Suprapubic skin (tissue), 4 donors: Measurements from ENCODE around the gene CCL28. TPM values are rescaled to one million over a fixed set of nuclear protein-coding genes. Genes with fewer than 3 reads are reported as not detected.

Source experiments
- DNase-seq, 2 donors: peaks; one replicate each; pipeline ENCODE4 v3.0.0-alpha.2; 2019; ENCODE audit warnings: low spot score in 2 of 2
- H3K27ac ChIP-seq: fragments of 200-600 bp; sonication (generic); one replicate; pipeline ENCODE4 v1.5.1; 2019
- H3K27me3 ChIP-seq: fragments of 200-600 bp; sonication (generic); one replicate; pipeline ENCODE4 v1.5.1; 2019
- H3K36me3 ChIP-seq: fragments of 200-600 bp; sonication (generic); one replicate; pipeline ENCODE4 v1.5.1; 2019
- H3K4me1 ChIP-seq: fragments of 200-600 bp; sonication (generic); one replicate; pipeline ENCODE4 v1.5.1; 2019
- H3K4me3 ChIP-seq: fragments of 200-600 bp; sonication (generic); one replicate; pipeline ENCODE4 v1.5.1; 2019; ENCODE audit warnings: mild to moderate bottlenecking
- H3K9me3 ChIP-seq: fragments of 200-600 bp; sonication (generic); one replicate; pipeline ENCODE4 v1.5.1; 2019
- EP300 ChIP-seq: sonication (generic); formaldehyde crosslinking; IDR thresholded peaks from one replicate; pipeline ENCODE4 v1.6.1; 2017; ENCODE audit warnings: antibody characterized with exemption
- POLR2A ChIP-seq, 2 donors: fragments of 450-650 bp; IDR thresholded peaks; one replicate each; pipeline ENCODE4 v1.6.1; 2017; ENCODE audit warnings: antibody characterized with exemption in 2 of 2, mild to moderate bottlenecking in 2 of 2, moderate library complexity in 2 of 2
- POLR2AphosphoS5 ChIP-seq, 3 donors: sonication (generic); formaldehyde crosslinking; IDR thresholded peaks; one replicate each; pipeline ENCODE4 v1.6.1; 2017; ENCODE audit warnings: antibody characterized with exemption in 3 of 3
- WGBS: methylation state at CpG from one replicate; pipeline ENCODE4 v1.1.5; 2018; 5-methylcytosine and 5-hydroxymethylcytosine counted together
- total RNA-seq, 4 donors: library from RNA; depleted of rRNA; stranded (reverse); fragments of >200 nt; gene quantifications; one replicate each; pipeline ENCODE4 v1.1.0, GENCODE V29; 2016
- TF ChIP-seq, protein P1 (sequence below), 2 donors: fragments of 200-600 bp in 1 of 2; fragments of 450-650 bp in 1 of 2; sonication (generic) in 1 of 2; IDR thresholded peaks; one replicate each; pipeline ENCODE4 v1.5.1; 2016 to 2019; ENCODE audit warnings: antibody characterized with exemption in 2 of 2, mild to moderate bottlenecking in 1 of 2, moderate library complexity in 1 of 2

CCL28 gene
- total RNA-seq, 4 donors from 2014 or later = 10.7 to 24.8 (median 17.8) TPM

GRCh38 chr5:43348207-43348606 lies 64.0 kb downstream of the CCL28 start:
- Histone ChIP-seq H3K4me3 (no peak overlapping the region), H3K27me3 (no peaks in the 10 kb centered on the region), H3K9me3 (no peaks in the 10 kb centered on the region), H3K36me3 (no peaks in the 10 kb centered on the region), H3K4me1 (no peaks in the 10 kb centered on the region), H3K27ac (no peak overlapping the region)
- DNase-seq = no peak
- no peak for TF ChIP-seq POLR2AphosphoS5 (IDR thresholded peaks at IDR 0.05)
- TF ChIP-seq POLR2A (IDR thresholded peaks at IDR 0.05) = no peak
- TF ChIP-seq, protein P1, sequence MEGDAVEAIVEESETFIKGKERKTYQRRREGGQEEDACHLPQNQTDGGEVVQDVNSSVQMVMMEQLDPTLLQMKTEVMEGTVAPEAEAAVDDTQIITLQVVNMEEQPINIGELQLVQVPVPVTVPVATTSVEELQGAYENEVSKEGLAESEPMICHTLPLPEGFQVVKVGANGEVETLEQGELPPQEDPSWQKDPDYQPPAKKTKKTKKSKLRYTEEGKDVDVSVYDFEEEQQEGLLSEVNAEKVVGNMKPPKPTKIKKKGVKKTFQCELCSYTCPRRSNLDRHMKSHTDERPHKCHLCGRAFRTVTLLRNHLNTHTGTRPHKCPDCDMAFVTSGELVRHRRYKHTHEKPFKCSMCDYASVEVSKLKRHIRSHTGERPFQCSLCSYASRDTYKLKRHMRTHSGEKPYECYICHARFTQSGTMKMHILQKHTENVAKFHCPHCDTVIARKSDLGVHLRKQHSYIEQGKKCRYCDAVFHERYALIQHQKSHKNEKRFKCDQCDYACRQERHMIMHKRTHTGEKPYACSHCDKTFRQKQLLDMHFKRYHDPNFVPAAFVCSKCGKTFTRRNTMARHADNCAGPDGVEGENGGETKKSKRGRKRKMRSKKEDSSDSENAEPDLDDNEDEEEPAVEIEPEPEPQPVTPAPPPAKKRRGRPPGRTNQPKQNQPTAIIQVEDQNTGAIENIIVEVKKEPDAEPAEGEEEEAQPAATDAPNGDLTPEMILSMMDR (IDR thresholded peaks at IDR 0.05) = no peak
- TF ChIP-seq EP300 = no peak
- 72% methylated on average over 4 of the region's 4 CpGs for WGBS

DNA sequence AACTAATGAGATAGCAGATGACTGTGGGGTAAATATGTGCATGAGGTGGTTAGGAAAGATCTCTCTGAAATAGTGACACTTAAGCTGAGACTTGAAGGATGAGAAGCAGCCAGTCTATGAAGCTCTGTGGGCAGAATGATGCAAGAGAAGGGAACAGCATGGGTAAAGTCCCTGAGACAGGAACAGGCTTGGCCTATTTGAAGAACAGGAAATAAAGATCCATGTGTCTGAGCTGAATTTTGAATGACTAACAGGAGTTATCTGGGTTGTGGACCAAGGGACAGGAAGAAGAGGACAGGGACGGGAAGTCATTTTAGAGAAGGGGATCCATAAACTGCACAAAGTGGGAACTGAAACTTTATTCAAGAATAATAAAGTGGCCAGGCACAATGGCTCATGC lies 73.3 kb downstream of the CCL28 start:
- Histone ChIP-seq H3K27ac (no peak overlapping the region), H3K36me3 (no peaks in the 10 kb centered on the region), H3K9me3 (peaks cover 12% of the 10 kb centered on the region), H3K27me3 (no peaks in the 10 kb centered on the region), H3K4me3 (no peak overlapping the region), H3K4me1 (no peaks in the 10 kb centered on the region)
- TF ChIP-seq, protein P1 (IDR thresholded peaks at IDR 0.05) = no peak
- WGBS = 86% methylated on average over 1 of the region's 1 CpG
- no peak for DNase-seq

- DNase-seq = no peak
- H3K4me3 ChIP-seq = no peak overlapping the region
- no peaks in the 10 kb centered on the region for H3K36me3 ChIP-seq
- TF ChIP-seq EP300 (no peak), POLR2A (IDR thresholded peaks at IDR 0.05) (no peak), POLR2AphosphoS5 (IDR thresholded peaks at IDR 0.05) (no peak)
- TF ChIP-seq, protein P1 (IDR thresholded peaks at IDR 0.05) = no peak
- WGBS = 83% methylated on average over 2 of the region's 2 CpGs
- H3K27me3 ChIP-seq = no peaks in the 10 kb centered on the region
- H3K9me3 ChIP-seq = peaks cover 12% of the 10 kb centered on the region
- no peaks in the 10 kb centered on the region for H3K4me1 ChIP-seq
- no peak overlapping the region for H3K27ac ChIP-seq
Measured at GRCh38 chr5:43336159-43336558, 76.0 kb downstream of the CCL28 start.

DNA sequence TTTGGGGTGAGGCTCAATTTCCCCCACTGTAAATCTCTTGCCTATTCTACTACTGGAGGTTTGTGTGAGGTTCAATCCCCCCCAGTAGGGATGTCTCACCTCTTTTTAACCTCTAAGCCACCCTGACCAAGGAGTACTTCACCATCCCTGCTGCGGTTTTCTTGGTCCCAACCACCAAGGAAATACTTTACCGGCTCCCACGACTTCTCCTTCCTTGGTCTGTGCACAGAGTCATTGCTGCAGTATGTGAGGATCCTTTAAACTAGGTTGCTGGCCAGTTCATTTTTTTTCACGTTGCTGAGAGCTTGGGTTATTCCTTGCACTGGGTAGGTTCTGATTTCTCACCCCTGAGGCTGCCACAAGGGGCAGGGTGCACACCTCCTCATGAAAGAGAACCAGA lies 76.5 kb downstream of the CCL28 start:
- no peak for TF ChIP-seq EP300
- TF ChIP-seq, protein P1 (IDR thresholded peaks at IDR 0.05) = no peak
- no peak for TF ChIP-seq POLR2AphosphoS5 (IDR thresholded peaks at IDR 0.05)
- no peak for TF ChIP-seq POLR2A (IDR thresholded peaks at IDR 0.05)
- WGBS = 91% methylated on average over 4 of the region's 4 CpGs
- Histone ChIP-seq H3K9me3 (peaks cover 12% of the 10 kb centered on the region), H3K27me3 (no peaks in the 10 kb centered on the region), H3K36me3 (no peaks in the 10 kb centered on the region), H3K27ac (no peak overlapping the region), H3K4me3 (no peak overlapping the region), H3K4me1 (no peaks in the 10 kb centered on the region)
- DNase-seq = no peak

- Histone ChIP-seq H3K27me3 (no peaks in the 10 kb centered on the region), H3K36me3 (no peaks in the 10 kb centered on the region), H3K9me3 (peaks cover 12% of the 10 kb centered on the region), H3K4me3 (no peak overlapping the region), H3K27ac (no peak overlapping the region), H3K4me1 (no peaks in the 10 kb centered on the region)
- WGBS = 95% methylated on average over 1 of the region's 1 CpG
- no peak for TF ChIP-seq POLR2A (IDR thresholded peaks at IDR 0.05)
- no peak for TF ChIP-seq EP300
- no peak for TF ChIP-seq POLR2AphosphoS5 (IDR thresholded peaks at IDR 0.05)
- TF ChIP-seq, protein P1 (IDR thresholded peaks at IDR 0.05) = no peak
- DNase-seq = no peak
Measured at GRCh38 chr5:43332401-43332800, 79.8 kb downstream of the CCL28 start.

Other genes with a start within 250 kb of the CCL28 start
- 1 to 10 TPM in 2 of 4 donors, under 1 TPM in 2; 0.45 to 3.0 (median 1.2) TPM for gene NIM1K, start 220.2 kb downstream of the CCL28 start, total RNA-seq
- gene HMGCS1, start 99.0 kb downstream of the CCL28 start, total RNA-seq = 100 to 1,000 TPM in 2 of 4 donors, 10 to 100 TPM in 2; 92.4 to 160 (median 119) TPM
- gene TMEM267, start 71.5 kb upstream of the CCL28 start, total RNA-seq = 10 to 100 TPM in 2 of 4 donors, 1 to 10 TPM in 2; 4.8 to 13.4 (median 10.6) TPM
- gene C5orf34, start 102.8 kb upstream of the CCL28 start, total RNA-seq = 1 to 10 TPM in 1 of 4 donors, under 1 TPM in 3; 0.64 to 5.4 (median 0.77) TPM
- gene PAIP1, start 144.7 kb upstream of the CCL28 start, total RNA-seq = 10 to 100 TPM; 41.5 to 69.1 (median 47.4) TPM
- 10 to 100 TPM; 23.9 to 38.3 (median 32.7) TPM for gene NNT, start 190.8 kb upstream of the CCL28 start, total RNA-seq